Measurements from ENCODE around the gene WNT9B.

- TF ChIP-seq POLR2A (IDR thresholded peaks at IDR 0.05; ENCODE audit: low read depth) (no peak), CTCF (IDR thresholded peaks at IDR 0.05) (no peak), EP300 (IDR thresholded peaks at IDR 0.05) (no peak), POLR2AphosphoS5 (IDR thresholded peaks at IDR 0.05) (no peak)
Measured at GRCh38 chr17:46935658-46936266, 84.4 kb downstream of the WNT9B start.

Measured in esophagus muscularis mucosa (tissue), 4 donors.